ENCODE results near the gene C5orf58.

Gene C5orf58

DNA sequence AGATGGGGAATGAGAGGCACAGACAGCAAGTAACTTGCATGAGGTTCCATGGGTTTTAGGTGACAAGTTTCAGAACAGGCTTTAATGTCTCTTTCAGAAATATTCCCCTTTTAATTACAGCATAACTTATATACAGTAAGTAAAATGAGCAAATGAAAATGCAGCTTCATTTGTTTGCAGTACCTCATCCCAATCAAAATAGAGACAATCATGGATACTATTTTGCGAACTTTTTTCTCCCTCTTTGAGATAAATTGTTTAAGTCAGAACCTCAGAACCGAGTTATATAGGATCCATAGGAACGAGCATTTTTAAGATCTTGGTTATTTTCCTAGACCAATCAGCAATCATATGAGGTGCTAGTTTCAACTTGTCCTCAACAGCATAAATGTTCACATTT is 61.3 kb downstream of the C5orf58 start:
- no peak for ATAC-seq
- TF ChIP-seq ZFP3 (CRISPR knock-in tag; IDR thresholded peaks at IDR 0.05), result no peak
- no peak for TF ChIP-seq TOX (CRISPR knock-in tag; IDR thresholded peaks at IDR 0.05; ENCODE audit: borderline replicate concordance)
- no peak for TF ChIP-seq RARB (CRISPR knock-in tag; IDR thresholded peaks at IDR 0.05)
- no peak for TF ChIP-seq OSR1 (CRISPR knock-in tag; IDR thresholded peaks at IDR 0.05)
- no peak for TF ChIP-seq ZNF565 (CRISPR knock-in tag; conservative IDR thresholded peaks at IDR 0.05; ENCODE audit: low read depth)
- no peak for TF ChIP-seq ZFP30 (CRISPR knock-in tag; IDR thresholded peaks at IDR 0.05)
- TF ChIP-seq CSRNP3 (CRISPR knock-in tag; IDR thresholded peaks at IDR 0.05), result no peak

DNA sequence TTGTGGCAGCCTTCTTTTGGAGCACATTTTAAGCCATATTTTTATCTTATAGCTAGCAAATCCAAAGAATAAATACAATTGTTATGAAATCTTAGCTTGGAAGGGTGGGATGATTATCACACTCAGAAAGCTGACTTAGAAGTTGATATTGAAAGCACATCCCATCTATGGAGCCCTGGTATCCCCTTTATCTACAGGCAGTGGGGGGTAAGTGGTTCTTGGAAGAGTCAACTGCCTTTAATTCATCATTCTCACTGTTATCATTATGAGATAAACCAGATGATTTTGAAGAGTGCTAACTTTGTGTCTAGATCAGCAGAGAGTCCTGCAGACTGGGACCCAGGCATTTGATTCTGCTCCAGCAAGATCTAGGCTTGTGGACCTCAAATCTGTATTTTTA is 61.8 kb downstream of the C5orf58 start:
- no peak for ATAC-seq
- TF ChIP-seq ARNTL (CRISPR knock-in tag; IDR thresholded peaks at IDR 0.05; ENCODE audit: borderline replicate concordance, low read depth), result no peak
